ENCODE results near the gene CUEDC1.

The CUEDC1 gene

DNA sequence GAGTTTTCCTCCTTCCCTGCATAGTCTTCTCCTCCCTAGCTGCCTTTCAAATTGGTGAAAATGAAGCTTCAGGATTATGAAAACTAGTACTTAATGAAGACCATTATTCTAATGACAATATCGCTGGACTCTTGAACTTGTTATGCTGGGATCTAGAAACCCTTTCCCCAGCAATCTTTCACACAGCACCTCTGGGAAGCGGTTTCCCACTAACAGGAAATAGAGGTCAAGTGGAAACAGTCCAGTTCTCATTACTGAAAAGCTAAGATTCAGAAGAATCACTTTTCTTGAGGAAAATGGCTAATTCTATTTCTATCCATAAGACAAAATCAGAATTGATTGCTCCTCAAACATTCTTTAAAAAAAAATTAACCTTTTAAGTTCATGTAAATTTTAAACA, 34.8 kb upstream of the CUEDC1 start:
- TF ChIP-seq, protein P1, sequence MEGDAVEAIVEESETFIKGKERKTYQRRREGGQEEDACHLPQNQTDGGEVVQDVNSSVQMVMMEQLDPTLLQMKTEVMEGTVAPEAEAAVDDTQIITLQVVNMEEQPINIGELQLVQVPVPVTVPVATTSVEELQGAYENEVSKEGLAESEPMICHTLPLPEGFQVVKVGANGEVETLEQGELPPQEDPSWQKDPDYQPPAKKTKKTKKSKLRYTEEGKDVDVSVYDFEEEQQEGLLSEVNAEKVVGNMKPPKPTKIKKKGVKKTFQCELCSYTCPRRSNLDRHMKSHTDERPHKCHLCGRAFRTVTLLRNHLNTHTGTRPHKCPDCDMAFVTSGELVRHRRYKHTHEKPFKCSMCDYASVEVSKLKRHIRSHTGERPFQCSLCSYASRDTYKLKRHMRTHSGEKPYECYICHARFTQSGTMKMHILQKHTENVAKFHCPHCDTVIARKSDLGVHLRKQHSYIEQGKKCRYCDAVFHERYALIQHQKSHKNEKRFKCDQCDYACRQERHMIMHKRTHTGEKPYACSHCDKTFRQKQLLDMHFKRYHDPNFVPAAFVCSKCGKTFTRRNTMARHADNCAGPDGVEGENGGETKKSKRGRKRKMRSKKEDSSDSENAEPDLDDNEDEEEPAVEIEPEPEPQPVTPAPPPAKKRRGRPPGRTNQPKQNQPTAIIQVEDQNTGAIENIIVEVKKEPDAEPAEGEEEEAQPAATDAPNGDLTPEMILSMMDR (IDR thresholded peaks at IDR 0.05): no peak
- no peak for DNase-seq (ENCODE audit: low spot score)
- H3K4me3 ChIP-seq: no peak overlapping the region
- H3K27ac ChIP-seq: no peak overlapping the region

DNA sequence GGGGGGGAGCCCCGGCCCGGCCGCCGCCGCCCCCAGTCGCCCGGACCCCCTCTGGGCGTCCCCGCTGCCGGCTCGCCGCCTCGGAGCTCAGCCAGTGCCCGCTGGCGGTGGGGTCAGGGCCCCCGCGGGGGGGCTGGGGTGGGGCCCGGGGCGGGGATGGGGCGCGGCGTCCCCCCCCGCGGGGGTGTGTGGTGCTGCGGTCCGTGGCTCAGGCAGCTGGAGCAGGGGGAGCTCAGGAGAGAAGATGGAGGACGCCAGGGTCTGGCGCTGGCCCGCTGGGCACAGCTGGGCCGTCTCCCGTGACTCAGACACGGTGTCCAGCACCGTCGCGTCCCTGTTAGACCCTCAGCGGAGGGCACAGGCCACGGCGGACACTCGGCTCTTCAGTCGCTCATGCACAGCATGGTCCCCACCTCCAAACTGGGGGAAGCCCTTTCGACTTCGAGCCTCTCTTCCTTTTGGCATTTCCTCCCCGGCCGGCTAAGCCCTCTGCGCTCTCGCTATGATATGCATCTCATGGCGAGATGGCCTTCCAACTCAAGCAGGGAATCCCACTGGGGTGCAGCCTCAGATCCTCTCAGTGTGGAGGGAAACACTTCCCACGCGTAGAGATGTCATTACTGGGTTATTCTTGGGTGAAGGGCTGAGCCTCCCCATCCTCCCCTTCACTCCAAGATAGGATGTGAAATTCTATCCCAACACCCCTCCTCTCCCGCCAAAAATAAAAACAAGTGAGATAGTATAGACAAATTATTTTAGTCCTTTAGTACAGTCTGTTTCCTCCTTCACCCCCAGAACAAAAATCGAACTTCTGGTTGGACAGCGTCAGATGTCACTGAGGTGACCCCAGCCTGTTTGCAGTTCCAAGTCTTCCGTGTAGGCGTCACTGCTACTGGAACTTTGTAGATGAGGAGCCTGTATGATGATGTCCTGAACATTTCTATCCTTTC, 33.4 kb upstream of the CUEDC1 start:
- TF ChIP-seq, protein P1 (IDR thresholded peaks at IDR 0.05): no peak
- DNase-seq (ENCODE audit: low spot score): peak; percentile 89
- Histone ChIP-seq H3K4me3 (peak overlapping the region; percentile 89), H3K27ac (peak overlapping the region; percentile 98)

- peak within 1 kb of the TSS; percentile 98 for H3K27ac ChIP-seq
- TF ChIP-seq, protein P1 (IDR thresholded peaks at IDR 0.05): no peak
- DNase-seq (ENCODE audit: low spot score): peak; percentile 88
- peak within 1 kb of the TSS; percentile 89 for H3K4me3 ChIP-seq
Measured at GRCh38 chr17:57987581-57988300, 32.5 kb upstream of the CUEDC1 start, which contains the start of gene VEZF1. TSS of gene VEZF1 (minus strand) at chr17:57988254. CDS start at chr17:57988111, 143 bp downstream.

DNA sequence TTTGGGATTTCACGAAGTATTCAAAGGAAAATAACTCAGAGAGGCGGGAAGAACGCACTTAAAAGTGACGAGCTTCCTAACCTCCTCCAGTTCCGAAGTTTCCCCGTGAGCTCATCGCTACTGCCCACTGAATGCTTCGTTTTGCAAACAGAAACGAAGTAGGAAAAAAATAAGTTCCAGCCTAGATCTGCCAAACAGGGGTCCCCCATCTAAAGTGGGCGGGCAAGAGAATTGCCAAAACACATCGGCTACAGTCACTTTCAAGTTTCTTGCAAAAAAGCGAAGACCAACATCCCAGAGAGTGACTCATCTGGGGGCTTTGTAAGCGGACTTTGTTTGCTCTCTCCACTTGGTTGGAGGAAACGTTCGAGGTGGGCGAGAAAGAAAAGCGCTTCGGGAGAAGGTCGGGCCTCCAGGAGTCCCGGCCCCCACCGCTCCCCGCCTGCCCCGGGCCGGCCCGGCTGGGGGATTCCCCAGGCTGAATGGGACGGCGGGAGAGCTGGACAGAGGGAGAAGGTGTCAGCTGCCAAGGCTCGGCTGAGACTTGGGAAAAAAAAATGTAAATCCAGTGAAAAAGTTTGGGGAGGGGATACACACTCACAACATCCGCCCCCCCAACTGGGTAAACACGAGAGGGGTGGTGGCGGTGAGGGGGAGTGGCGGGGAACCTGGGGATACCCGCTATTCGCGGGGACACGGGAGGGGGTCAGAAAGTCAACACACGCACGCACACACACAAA, 31.8 kb upstream of the CUEDC1 start:
- Histone ChIP-seq H3K4me3 (peak overlapping the region; percentile 89), H3K27ac (peak overlapping the region; percentile 98)
- DNase-seq (ENCODE audit: low spot score): peak; percentile 79
- TF ChIP-seq, protein P1 (IDR thresholded peaks at IDR 0.05): no peak

DNA sequence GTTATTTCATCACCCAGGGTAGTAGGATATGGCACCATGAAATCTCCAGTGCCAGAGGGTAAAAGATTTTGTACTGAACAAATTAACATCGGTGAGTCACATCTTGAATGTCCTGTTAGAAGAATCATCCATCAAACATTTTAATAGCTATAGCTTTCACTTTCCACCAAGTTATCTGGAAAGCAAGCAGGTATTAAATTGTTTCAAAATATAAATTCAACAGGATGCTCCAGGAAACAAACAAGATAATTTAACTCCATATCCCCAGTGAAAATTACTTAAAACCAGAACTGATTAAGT, 30.4 kb upstream of the CUEDC1 start:
- peak overlapping the region; percentile 89 for H3K4me3 ChIP-seq

GRCh38 chr17:57984936-57985674, 29.9 kb upstream of the CUEDC1 start:
- H3K4me3 ChIP-seq: peak overlapping the region; percentile 89

More for the DNA sequence above, 30.4 kb upstream of the CUEDC1 start:
- no peak for DNase-seq (ENCODE audit: low spot score)
- TF ChIP-seq, protein P1 (IDR thresholded peaks at IDR 0.05): no peak
- peak overlapping the region in 1 of 2 donors; percentile 23 for H3K27ac ChIP-seq

More at GRCh38 chr17:57984936-57985674, 29.9 kb upstream of the CUEDC1 start:
- peak overlapping the region; percentile 23 to 31 for H3K27ac ChIP-seq
- TF ChIP-seq, protein P1 (IDR thresholded peaks at IDR 0.05): no peak
- DNase-seq (ENCODE audit: low spot score): no peak
